NCI-H82 (cell line): ENCODE data around the gene OVOL1.

ENCODE experiments used
- DNase-seq: peaks from one replicate; lab custom pipeline; 2025; lab: John Stamatoyannopoulos, UW

OVOL1 gene

DNA sequence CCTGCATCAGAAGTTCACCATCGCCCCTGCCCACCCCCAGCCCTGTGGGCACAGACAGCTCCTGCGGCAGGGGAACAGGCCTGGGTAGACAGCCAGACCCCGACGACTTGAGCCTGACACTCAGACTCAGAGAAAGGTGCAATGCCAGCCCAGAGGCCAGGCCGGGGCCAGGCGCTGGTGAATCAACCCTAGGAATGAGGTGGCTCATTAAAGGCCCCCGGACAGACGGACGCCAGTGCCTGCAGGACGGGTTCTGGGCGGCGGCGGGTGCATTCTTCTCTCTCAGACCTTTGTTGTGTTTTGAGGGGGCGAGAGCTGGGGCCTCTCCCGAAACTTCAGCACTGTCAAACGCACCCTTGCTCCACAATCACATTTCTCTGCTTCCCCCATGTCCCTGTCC, 5.6 kb downstream of the OVOL1 start:
- DNase-seq = no peak

- no peak for DNase-seq
Observed at GRCh38 chr11:65793144-65793581, 6.3 kb downstream of the OVOL1 start.

DNA sequence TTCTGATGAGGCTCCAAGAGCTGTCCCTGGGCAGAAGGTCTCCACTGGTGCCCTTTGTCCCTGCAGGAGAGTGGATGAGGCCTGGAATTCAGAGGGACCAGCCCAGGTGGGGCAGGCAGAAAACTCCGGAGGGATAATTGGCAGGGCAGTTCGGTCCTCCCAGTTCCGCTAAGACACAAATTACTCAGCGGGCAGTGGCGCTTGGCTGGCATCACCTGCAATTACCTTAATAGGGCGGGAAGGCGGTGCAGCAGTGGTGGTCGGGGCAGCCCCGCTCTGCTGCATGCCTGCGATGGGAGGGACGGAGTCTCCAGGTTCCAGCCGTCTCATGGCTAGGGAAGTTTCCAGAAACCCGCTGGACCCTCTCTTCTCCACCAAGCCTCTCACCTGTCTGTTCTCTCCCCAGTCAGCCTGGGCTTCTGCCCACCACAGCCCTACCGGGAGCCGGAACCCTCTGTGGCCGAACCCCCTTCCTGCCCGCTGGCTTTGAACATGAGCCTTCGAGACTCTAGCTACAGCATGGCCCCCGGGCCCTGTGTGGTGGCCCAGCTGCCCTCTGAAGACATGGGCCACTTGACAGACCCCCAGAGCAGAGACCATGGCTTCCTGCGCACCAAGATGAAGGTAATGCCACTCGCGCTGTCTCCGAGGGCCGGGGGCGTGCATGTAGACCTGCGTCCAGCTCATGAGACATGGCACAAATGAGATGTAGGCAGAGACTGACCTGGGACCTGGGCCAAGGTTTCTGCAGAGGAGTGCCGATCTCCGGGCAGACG, 7.0 kb downstream of the OVOL1 start:
- DNase-seq = no peak

GRCh38 chr11:65794570-65795510, 8.0 kb downstream of the OVOL1 start:
- no peak for DNase-seq

- DNase-seq = no peak
Observed at GRCh38 chr11:65796726-65797601, 10.1 kb downstream of the OVOL1 start.

DNA sequence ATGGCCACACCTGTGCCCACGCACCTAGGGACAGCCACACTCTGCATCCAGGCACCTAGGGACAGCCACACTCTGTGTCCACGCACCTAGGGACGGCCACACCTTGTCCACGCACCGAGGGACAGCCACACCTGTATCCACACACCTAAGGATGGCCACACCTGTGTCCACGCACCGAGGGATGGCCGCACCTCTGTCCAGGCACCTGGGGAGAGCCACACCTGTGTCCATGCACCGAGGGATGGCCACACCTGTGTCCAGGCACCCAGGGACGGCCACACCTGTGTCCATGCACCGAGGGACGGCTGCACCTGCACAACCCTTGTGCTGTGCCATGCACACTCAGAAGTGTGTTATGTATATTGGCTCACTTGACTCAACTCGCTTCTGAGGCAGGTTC, 10.8 kb downstream of the OVOL1 start:
- no peak for DNase-seq

GRCh38 chr11:65798882-65799281, 12.0 kb downstream of the OVOL1 start:
- DNase-seq = no peak

GRCh38 chr11:65801153-65801987, 14.5 kb downstream of the OVOL1 start:
- no peak for DNase-seq

GRCh38 chr11:65802841-65803240, 16.0 kb downstream of the OVOL1 start:
- no peak for DNase-seq

- no peak for DNase-seq
Observed at GRCh38 chr11:65803797-65804492, 17.1 kb downstream of the OVOL1 start.

DNA sequence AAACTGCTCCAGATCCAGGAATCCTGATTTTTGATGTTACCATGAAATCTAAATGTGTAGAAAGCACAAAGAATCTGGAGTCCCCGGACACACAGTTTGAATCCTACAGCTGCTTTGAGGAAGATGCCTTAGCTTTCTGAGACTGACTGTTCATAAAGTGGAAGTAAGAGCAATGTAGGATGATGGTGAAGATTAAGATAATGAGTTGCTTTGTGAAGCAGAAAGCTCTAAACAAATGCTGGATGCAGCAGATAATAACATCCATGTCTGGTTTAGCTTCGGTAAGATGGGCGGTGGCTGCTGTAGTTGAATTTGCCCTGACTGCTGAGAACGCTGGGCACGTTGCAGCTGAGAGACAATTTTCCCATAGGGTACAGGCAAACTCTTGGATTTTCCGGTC, 20.1 kb downstream of the OVOL1 start:
- no peak for DNase-seq

DNA sequence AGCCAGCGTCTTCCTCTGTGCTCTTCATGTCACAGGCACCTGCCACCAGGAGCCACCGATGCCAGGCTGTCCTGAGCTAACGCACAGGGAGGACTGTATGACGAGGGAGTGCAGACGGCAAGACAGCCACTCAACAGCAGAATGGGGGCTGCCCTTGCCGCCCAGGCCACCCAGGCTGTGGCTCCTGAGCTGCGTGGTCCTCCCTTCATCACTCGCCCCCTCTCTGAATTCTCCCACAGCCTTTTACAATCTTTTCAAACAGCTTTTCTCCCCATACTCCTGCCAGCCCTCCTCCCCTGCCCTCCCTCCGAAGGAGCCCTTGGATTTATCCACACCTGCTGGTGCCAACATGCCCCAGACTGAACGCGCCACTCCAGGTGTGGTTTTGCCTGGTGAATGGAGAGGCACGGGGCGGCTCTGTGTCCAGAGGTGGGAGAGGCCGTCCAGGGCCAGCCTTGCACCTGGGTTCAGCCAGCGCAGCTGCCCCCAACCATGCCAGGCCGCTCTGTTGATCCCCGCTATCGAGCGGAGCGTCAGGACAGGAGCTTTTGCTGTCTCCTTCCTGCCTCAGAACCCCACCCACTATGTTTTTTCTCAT, 22.0 kb downstream of the OVOL1 start:
- no peak for DNase-seq

GRCh38 chr11:65809496-65809895, 22.6 kb downstream of the OVOL1 start:
- DNase-seq = no peak

DNA sequence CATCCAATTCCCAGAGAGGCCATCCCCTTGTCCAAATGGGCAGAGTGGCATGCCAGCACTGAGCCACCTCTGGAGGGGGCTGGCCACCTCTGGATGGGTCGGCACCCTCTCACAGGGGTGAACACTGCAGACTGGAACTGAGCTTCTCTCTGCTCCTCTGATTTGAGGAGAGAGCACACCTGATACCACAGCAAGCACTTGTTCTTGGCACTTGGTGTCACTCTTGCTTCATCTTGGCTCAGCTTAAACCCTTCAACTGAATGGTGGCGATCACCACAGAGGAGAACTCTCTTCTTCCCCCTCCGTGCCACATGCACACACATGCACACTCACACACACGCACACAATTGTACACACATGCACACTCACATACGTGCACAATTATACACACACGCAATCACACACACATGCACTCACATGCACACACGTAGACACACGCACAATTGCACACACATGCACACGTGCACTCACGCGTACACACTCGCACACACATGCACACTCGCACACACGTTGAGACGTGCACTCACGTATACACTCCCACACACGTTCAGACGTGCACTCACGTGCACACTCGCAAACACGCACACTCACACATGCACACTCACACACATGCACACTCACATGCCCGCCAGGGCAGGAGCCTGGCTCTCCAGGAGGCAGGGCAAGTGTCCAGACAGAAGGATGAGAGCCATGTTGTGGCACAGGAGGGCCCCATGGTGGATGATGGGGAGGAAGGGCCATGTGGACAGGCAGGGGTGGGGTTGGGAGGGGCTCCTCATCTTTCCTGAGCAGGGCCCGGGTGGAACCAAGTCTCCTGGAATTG, 23.4 kb downstream of the OVOL1 start:
- no peak for DNase-seq

DNA sequence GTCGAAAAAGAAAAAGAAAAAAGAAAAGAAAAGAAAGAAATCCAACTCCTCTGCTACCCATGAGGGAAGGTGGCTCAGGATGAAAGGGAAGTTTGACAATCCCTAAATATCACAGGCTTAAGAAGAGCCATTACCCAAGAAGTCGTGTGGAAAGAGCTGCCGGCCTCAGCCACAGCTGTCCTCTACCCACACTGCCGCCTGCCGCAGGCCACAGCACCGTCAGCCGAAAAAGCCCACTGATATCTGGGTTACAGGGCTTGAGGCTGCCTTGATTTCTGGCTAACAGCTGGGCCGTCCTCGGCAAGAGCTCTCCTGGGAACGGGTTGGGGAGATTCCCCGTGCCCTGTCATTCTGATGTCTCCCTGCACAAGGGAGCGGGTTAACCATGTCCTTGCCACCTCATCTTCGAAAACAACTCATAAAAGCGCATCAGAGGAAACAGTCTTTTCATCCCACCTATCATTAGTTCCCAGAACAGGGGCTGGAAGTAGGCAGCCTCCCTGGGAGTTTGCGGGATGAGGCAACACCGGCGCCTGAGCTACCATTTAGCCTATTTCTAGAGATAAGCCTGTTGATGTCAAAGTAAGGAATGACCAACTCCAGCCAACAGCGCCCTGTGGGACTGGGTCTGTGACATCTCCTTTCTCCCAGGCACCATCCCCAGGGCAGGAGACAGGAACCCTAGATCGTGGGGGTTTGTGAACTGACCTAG, 25.1 kb downstream of the OVOL1 start:
- DNase-seq = peak; percentile 38

- DNase-seq = no peak
Observed at GRCh38 chr11:65814131-65814985, 27.5 kb downstream of the OVOL1 start.

- DNase-seq = no peak
Observed at GRCh38 chr11:65814986-65815565, 28.2 kb downstream of the OVOL1 start.
